ENCODE data around the gene CTNNA3. TPM values are rescaled to one million over a fixed set of nuclear protein-coding genes. Genes with fewer than 3 reads are reported as not detected.

Gene CTNNA3
- total RNA-seq, 4 donors from 2014 or later, result 14.3 to 49.5 (median 24.2) TPM

GRCh38 chr10:66880826-66881225 lies 815.2 kb downstream of the CTNNA3 start:
- H3K36me3 ChIP-seq, result no peaks in the 10 kb centered on the region
- intact Hi-C loops (cut with DNase I; ENCODE audit: low total_unique reads), result no loop called here
- DNase-seq (no peak), ATAC-seq (no peak)
- H3K27ac ChIP-seq, result no peak overlapping the region
- H3K27me3 ChIP-seq, result no peaks in the 10 kb centered on the region
- no peak overlapping the region for H3K4me3 ChIP-seq
- H3K4me1 ChIP-seq, result peaks cover 4 to 22% of the 10 kb centered on the region in 2 donors
- in situ Hi-C loops (cut with MboI; ENCODE audit: low sequenced_read_pairs in 4 of 4), result no loop called here
- H3K9me3 ChIP-seq, result no peaks in the 10 kb centered on the region
- TF ChIP-seq POLR2A (IDR thresholded peaks at IDR 0.05), result no peak
- TF ChIP-seq CTCF (IDR thresholded peaks at IDR 0.05 in 4 of 5, conservative IDR thresholded peaks at IDR 0.05 in 1 of 5), result no peak

GRCh38 chr10:66880292-66880691 lies 815.7 kb downstream of the CTNNA3 start:
- Histone ChIP-seq H3K9me3 (no peaks in the 10 kb centered on the region), H3K4me3 (no peak overlapping the region), H3K27me3 (no peaks in the 10 kb centered on the region), H3K27ac (no peak overlapping the region), H3K4me1 (peaks cover 4 to 27% of the 10 kb centered on the region in 2 donors), H3K36me3 (no peaks in the 10 kb centered on the region)
- in situ Hi-C loops (cut with MboI; ENCODE audit: low sequenced_read_pairs in 4 of 4), result no loop called here
- intact Hi-C loops (cut with DNase I; ENCODE audit: low total_unique reads), result no loop called here
- DNase-seq (no peak), ATAC-seq (no peak)
- TF ChIP-seq POLR2A (IDR thresholded peaks at IDR 0.05) (no peak), CTCF (IDR thresholded peaks at IDR 0.05 in 4 of 5, conservative IDR thresholded peaks at IDR 0.05 in 1 of 5) (no peak)

- Histone ChIP-seq H3K36me3 (no peaks in the 10 kb centered on the region), H3K9me3 (no peaks in the 10 kb centered on the region), H3K27me3 (no peaks in the 10 kb centered on the region), H3K4me3 (no peak overlapping the region), H3K4me1 (peaks cover 4 to 34% of the 10 kb centered on the region in 2 donors), H3K27ac (no peak overlapping the region)
- no peak for TF ChIP-seq CTCF (IDR thresholded peaks at IDR 0.05 in 4 of 5, conservative IDR thresholded peaks at IDR 0.05 in 1 of 5)
- in situ Hi-C loops (cut with MboI; ENCODE audit: low sequenced_read_pairs in 4 of 4), result no loop called here
- intact Hi-C loops (cut with DNase I; ENCODE audit: low total_unique reads), result no loop called here
- ATAC-seq, result no peak
- no peak for DNase-seq
Observed at GRCh38 chr10:66877361-66877760, 818.6 kb downstream of the CTNNA3 start.

GRCh38 chr10:66869635-66870034 lies 826.4 kb downstream of the CTNNA3 start:
- no peak overlapping the region for H3K4me3 ChIP-seq
- TF ChIP-seq CTCF (IDR thresholded peaks at IDR 0.05 in 4 of 5, conservative IDR thresholded peaks at IDR 0.05 in 1 of 5) (no peak), POLR2A (IDR thresholded peaks at IDR 0.05) (no peak)
- H3K9me3 ChIP-seq, result no peaks in the 10 kb centered on the region
- intact Hi-C loops (cut with DNase I; ENCODE audit: low total_unique reads), result no loop called here
- H3K27ac ChIP-seq, result no peak overlapping the region
- ATAC-seq (no peak), DNase-seq (no peak)
- H3K27me3 ChIP-seq, result no peaks in the 10 kb centered on the region
- H3K4me1 ChIP-seq, result peaks cover 0 to under 1% of the 10 kb centered on the region in 2 donors
- no peaks in the 10 kb centered on the region for H3K36me3 ChIP-seq
- in situ Hi-C loops (cut with MboI; ENCODE audit: low sequenced_read_pairs in 4 of 4), result no loop called here

GRCh38 chr10:66862687-66863258 lies 833.2 kb downstream of the CTNNA3 start:
- DNase-seq, result no peak
- Histone ChIP-seq H3K9me3 (no peaks in the 10 kb centered on the region), H3K36me3 (no peaks in the 10 kb centered on the region), H3K27ac (no peak overlapping the region), H3K4me3 (no peak overlapping the region), H3K4me1 (no peaks in the 10 kb centered on the region), H3K27me3 (no peaks in the 10 kb centered on the region)
- TF ChIP-seq POLR2A (IDR thresholded peaks at IDR 0.05) (no peak), CTCF (IDR thresholded peaks at IDR 0.05 in 4 of 5, conservative IDR thresholded peaks at IDR 0.05 in 1 of 5) (no peak)
- in situ Hi-C loops (cut with MboI; ENCODE audit: low sequenced_read_pairs in 4 of 4) (no loop called here), intact Hi-C loops (cut with DNase I; ENCODE audit: low total_unique reads) (no loop called here)
- ATAC-seq, result no peak
